Right lobe of liver (tissue), 4 donors: ENCODE results near the gene RCSD1.

ENCODE experiments used
- CTCF ChIP-seq, 4 donors: fragments of 200-600 bp in 3 of 4; fragments of 450-650 bp in 1 of 4; IDR thresholded peaks; one replicate each; pipeline versions ENCODE4 v1.5.1 to v1.8.0; 2016 to 2022; ENCODE audit warnings: antibody characterized with exemption in 4 of 4, mild to moderate bottlenecking in 2 of 4
- POLR2A ChIP-seq: fragments of 450-650 bp; IDR thresholded peaks from one replicate; pipeline ENCODE4 v1.6.1; 2017; ENCODE audit warnings: antibody characterized with exemption, mild to moderate bottlenecking
- donor health status: DM: no; HTN: no; CAD: no.
- donor health status: DM: no; HTN: no; CAD: no.
- donor health status: DM: no; HTN: yes; CAD: no.

GRCh38 chr1:167659881-167660280 lies 29.8 kb downstream of the RCSD1 start:
- TF ChIP-seq CTCF (IDR thresholded peaks at IDR 0.05) (no peak), POLR2A (no peak)
